Measurements from ENCODE around the gene BLACAT1.

The BLACAT1 gene

DNA sequence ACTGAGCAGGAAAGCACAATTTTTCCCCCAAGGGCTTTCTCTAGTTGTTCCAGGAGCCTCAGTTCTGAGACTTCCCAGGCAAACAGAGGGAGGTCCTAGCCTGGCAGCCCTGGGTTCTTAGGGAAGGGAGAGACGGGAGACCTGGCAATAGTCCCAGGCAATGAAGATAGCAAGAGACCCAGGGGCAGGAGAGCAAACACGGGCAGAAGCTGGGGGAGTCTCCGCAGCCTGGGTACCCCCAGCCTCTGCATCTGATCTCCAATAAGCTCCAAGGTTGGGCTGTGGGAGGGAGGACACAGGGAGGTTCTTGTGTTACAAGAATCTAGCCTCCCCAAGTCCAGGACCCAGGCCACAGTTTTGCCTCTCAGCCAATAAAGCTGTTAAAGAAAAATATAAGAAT is 2.4 kb downstream of the BLACAT1 start:
- peak; percentile 9 for DNase-seq

DNA sequence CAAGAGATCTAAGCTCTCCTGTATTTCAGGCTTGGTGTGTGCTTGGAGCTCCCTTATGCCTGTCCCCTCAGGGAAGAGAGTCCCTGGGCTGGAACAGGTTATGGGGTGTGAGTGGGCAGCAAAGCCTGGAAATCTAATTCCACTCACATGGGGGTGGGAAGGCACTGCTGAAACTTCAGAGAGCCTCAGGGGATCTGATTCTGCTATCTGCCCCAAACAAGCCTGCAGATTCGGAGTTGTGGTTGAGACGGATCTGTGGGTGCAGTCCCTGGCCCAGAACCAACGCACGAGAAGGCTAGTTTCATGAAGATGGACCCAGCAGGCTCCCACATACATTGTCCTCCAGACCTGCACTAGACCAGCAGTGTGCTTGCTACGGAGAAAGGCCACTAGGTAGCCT is 2.9 kb downstream of the BLACAT1 start:
- no peak for DNase-seq

GRCh38 chr1:205452364-205452763 is 3.5 kb downstream of the BLACAT1 start:
- DNase-seq, result no peak

DNA sequence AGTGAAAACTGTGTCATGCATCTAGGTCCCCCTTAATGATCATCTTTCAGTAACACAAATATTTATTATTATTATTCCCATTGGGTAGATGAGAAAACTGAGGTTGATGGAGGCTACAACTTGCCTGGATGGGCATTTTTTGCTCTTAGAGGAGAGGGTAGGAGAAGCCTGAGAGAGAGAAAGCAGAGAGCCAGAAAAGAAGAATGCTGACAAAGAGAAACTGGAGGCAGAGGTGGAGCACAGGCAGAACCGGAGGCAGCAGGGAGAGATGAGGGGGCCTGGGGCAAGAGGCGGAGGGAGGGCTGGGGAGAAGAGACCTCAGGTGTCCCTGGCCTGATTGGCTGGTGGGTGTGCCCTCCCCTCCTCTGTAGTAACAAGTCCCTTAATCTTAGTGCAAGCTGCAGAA is 4.1 kb downstream of the BLACAT1 start:
- DNase-seq, result no peak

DNA sequence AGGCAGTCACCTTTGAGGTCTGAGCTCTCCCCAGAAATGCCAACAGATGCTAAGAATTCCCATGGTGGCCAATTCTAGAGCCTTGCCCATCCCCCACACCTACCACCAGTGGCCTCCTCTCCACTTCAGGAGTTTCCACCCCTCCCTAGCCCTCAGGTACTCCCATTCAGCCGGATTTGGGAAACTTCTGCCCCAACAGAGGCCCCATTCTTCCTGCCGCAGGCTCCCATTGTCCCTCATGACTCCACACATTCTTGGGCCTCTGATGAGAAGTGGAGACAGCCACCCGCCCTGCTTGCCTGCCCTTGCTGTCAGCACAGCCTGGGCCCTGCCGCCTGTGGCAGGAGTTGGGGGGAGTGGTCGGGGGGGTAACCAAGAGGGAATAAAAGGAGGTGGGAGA is 4.6 kb downstream of the BLACAT1 start:
- no peak for DNase-seq

GRCh38 chr1:205450448-205450847 is 5.4 kb downstream of the BLACAT1 start:
- DNase-seq, result peak; percentile 87

GRCh38 chr1:205449750-205450443 is 5.9 kb downstream of the BLACAT1 start:
- DNase-seq, result peak; percentile 87

DNA sequence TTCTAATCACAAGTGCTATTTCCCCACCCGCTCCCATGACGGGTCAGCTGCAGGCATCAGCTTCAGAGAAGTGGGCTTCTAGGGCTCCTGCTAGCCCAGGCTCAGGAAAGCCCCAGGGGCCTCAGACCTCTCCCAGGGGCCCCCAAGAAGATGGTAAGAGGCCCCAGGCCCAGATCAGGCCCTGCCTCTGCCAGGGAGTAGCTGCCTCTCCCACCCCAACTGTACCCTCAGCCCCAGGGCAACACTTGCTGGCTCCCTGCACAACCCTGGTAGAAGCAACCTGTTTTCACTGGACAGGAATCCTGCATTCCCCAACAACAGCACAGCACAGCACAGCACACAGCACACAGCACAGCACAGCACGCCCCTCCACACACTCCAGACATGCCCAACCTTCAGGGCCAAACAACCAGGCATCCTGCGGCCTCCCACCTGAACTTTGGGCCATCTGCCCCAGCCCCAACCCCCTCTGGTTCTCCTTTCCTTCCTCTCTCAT is 6.5 kb downstream of the BLACAT1 start:
- no peak for DNase-seq

DNA sequence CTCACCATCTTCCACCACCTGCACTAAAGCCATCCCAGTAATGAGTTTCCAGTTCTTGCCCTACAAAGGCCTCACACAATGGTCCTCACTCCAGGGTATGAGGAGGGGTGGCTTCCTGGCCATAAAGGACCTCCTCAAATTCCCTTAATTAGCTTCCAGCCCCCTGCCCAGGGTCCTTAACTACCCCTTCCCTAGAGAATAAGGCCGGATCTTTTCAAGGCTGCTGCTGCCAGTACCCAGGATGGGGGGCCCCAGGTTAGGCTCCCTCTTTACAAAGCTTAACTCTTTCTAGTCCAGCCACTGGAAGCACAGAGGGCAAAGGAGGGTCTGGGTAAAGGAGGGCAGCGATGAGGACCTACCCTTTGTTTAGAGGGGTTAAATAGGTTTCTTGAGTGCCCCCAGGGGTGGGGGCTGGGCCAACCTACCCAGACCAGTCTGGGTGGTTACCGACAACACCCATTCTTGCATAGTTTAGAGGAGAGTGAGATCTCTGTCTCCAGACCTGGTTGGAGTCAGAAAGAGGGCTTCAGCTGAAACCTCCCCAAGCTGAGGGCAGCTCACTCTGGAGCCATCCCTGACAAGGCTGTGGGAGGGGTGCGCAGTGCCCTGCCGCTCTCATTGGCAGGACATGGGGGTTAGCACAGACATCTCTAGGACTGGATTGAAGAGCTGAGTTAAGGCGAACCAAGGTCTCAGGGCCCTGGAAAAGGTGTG is 7.1 kb downstream of the BLACAT1 start:
- no peak for DNase-seq

GRCh38 chr1:205447457-205448341 is 8.1 kb downstream of the BLACAT1 start:
- DNase-seq, result no peak

- DNase-seq, result no peak
Measured at GRCh38 chr1:205446828-205447227, 9.0 kb downstream of the BLACAT1 start.

GRCh38 chr1:205445646-205445935 is 10.3 kb downstream of the BLACAT1 start:
- DNase-seq, result no peak

- DNase-seq, result no peak
Measured at GRCh38 chr1:205444931-205445645, 10.8 kb downstream of the BLACAT1 start.

DNA sequence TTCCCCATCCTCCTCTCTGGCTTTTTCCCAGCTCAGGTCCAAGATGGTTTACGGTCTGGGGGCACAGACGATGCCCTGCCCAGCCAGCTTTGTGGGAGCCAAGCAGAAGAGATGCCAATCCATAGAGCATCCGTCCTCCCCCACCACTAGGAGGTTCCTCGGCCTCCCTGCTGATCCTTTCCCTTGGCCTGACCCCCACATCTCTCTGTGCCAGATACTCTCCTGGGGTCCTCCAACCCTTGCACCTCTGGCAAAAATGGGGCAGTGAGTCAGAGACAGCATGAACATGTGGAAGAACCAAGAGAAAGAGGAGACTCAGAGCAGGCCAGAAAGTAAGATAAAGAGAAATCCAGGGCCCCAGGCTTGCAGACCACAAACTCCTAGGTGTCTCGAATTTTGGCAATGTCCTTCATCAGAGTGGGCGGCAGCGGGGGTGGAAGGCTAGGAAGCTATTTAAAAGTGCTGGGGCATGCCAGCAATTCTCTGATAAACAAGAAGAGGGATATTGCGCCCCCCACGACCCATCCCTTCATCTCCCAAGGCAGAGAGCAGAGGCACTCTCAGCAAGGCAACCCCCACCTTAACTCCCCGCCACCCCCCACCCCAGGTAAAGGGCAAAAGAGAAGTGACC is 11.4 kb downstream of the BLACAT1 start:
- DNase-seq, result no peak

GRCh38 chr1:205443585-205444299 is 12.1 kb downstream of the BLACAT1 start:
- no peak for DNase-seq

GRCh38 chr1:205442051-205442725 is 13.7 kb downstream of the BLACAT1 start:
- peak; percentile 73 for DNase-seq

- no peak for DNase-seq
Measured at GRCh38 chr1:205441716-205442050, 14.2 kb downstream of the BLACAT1 start.

DNA sequence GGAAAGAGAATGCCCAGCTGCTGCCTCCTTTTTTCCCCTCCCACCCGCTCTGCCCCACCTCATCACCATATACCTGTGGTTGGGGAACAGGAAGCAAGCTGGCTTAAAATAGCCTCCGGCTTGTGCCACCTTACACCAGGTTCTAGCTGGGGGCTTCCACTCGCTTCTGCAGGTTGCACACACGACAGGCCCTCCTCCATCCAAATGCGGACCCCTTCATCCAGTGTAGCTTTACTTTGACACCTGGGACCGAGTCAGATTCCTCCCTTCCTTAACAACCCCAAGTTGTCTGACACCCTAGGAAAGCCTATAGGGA is 14.6 kb downstream of the BLACAT1 start:
- no peak for DNase-seq

- DNase-seq, result peak; percentile 86
Measured at GRCh38 chr1:205440476-205441317, 15.1 kb downstream of the BLACAT1 start.

DNA sequence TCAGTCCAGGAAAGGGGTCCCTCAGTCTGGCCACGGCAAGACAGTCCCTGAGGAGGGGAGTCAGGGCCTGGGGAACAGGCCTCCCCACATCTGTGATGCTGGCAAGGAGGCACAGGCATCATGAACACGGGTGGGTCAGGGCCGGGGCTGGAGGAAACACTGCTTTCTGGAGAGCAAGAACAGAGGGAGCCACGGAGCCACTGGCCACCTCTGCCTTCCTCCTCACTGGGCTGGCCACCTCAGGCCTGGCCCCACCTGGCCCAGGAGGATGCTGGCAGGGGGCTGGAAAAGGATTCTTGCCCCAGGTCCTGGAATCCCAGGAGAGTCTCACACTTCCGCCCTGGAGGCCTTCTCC is 15.7 kb downstream of the BLACAT1 start:
- no peak for DNase-seq

Data from DMS79 treated with DMSO at 0.1 percent for 48 hours (cell line).